Liver (tissue), 3 donors: Measurements from ENCODE around the gene KCNQ1.

Experiments
- ATF3 ChIP-seq: IDR thresholded peaks from 2 replicates; pipeline ENCODE4 v1.6.1; 2016; ENCODE audit warnings: antibody characterized with exemption
- CTCF ChIP-seq: fragments of 150-350 bp; IDR thresholded peaks from 2 replicates; pipeline ENCODE4 v1.5.1; 2017; ENCODE audit warnings: improper control_type of control experiment, low read depth, low read length; ENCODE audit not compliant: missing input control
- EGR1 ChIP-seq, 2 donors: IDR thresholded peaks; 2 replicates each; pipeline ENCODE4 v1.6.1; 2016 to 2018; ENCODE audit warnings: antibody characterized with exemption in 2 of 2, low read depth in 2 of 2
- MAX ChIP-seq: IDR thresholded peaks from 2 replicates; pipeline ENCODE4 v1.6.1; 2016; ENCODE audit warnings: antibody characterized with exemption
- NR2F2 ChIP-seq: IDR thresholded peaks from 2 replicates; pipeline ENCODE4 v1.6.1; 2016; ENCODE audit warnings: antibody characterized with exemption
- RAD21 ChIP-seq, 2 donors: IDR thresholded peaks; 2 replicates each; pipeline ENCODE4 v1.6.1; 2016; ENCODE audit warnings: antibody characterized with exemption in 2 of 2, mild to moderate bottlenecking in 2 of 2
- SP1 ChIP-seq: IDR thresholded peaks from 2 replicates; pipeline ENCODE4 v1.6.1; 2018; ENCODE audit warnings: antibody characterized with exemption, mild to moderate bottlenecking
- TAF1 ChIP-seq: conservative IDR thresholded peaks from 2 replicates; pipeline ENCODE4 v1.6.1; 2016; ENCODE audit warnings: antibody characterized with exemption, mild to moderate bottlenecking
- YY1 ChIP-seq: IDR thresholded peaks from 2 replicates; pipeline ENCODE4 v1.6.1; 2016; ENCODE audit warnings: antibody characterized with exemption, mild to moderate bottlenecking
- ZBTB33 ChIP-seq: IDR thresholded peaks from 2 replicates; pipeline ENCODE4 v1.6.1; 2016; ENCODE audit warnings: antibody characterized with exemption
- TF ChIP-seq, protein P1 (sequence below): IDR thresholded peaks from 2 replicates; pipeline ENCODE4 v1.6.1; 2016; ENCODE audit warnings: antibody characterized with exemption, mild to moderate bottlenecking
- donor health status: healthy.
- donor health status: healthy.

DNA sequence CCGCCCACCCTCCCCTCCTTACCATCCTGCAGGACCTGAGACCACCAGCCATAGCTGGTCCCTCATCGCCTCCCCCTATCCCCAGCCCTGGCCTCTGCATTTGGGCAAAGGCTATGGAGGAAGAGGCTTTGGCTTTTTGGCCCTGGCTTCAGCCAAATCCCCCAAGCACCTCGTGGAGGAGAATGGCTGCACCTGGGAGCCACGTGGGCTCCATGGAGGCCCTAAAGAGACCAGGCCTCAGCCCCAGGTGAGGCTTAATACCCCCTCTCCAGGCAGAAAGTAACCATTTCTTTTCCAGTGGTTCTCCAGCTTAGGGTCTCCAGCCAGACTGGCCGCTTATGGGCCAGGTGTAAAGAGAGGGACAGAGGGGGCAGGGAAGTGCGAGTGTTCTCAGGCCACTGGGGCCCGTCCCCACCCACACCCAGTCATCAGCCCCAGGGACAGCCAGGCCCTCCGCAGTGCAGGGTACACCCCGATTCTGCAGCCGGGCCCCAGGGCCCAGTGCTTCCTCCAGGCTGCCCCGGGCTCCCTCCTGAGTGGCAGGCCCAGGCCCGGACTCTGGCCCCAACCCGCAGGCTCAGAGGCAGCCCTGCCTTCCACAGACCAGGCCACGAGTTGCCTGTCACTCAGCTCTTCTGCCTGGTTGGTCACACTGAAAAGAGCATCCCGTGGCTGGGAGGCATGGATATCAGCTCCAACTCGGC lies 414.3 kb downstream of the KCNQ1 start:
- no peak for TF ChIP-seq CTCF
- no peak for TF ChIP-seq SP1
- TF ChIP-seq EGR1 (IDR thresholded peaks at IDR 0.05; ENCODE audit: low read depth in 2 of 2): no peak
- no peak for TF ChIP-seq YY1
- TF ChIP-seq ZBTB33: no peak
- TF ChIP-seq TAF1: no peak
- TF ChIP-seq, protein P1, sequence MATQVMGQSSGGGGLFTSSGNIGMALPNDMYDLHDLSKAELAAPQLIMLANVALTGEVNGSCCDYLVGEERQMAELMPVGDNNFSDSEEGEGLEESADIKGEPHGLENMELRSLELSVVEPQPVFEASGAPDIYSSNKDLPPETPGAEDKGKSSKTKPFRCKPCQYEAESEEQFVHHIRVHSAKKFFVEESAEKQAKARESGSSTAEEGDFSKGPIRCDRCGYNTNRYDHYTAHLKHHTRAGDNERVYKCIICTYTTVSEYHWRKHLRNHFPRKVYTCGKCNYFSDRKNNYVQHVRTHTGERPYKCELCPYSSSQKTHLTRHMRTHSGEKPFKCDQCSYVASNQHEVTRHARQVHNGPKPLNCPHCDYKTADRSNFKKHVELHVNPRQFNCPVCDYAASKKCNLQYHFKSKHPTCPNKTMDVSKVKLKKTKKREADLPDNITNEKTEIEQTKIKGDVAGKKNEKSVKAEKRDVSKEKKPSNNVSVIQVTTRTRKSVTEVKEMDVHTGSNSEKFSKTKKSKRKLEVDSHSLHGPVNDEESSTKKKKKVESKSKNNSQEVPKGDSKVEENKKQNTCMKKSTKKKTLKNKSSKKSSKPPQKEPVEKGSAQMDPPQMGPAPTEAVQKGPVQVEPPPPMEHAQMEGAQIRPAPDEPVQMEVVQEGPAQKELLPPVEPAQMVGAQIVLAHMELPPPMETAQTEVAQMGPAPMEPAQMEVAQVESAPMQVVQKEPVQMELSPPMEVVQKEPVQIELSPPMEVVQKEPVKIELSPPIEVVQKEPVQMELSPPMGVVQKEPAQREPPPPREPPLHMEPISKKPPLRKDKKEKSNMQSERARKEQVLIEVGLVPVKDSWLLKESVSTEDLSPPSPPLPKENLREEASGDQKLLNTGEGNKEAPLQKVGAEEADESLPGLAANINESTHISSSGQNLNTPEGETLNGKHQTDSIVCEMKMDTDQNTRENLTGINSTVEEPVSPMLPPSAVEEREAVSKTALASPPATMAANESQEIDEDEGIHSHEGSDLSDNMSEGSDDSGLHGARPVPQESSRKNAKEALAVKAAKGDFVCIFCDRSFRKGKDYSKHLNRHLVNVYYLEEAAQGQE: no peak
- no peak for TF ChIP-seq RAD21 (IDR thresholded peaks at IDR 0.05)
- no peak for TF ChIP-seq MAX
- TF ChIP-seq NR2F2: no peak
- no peak for TF ChIP-seq ATF3
